Smooth muscle cell (in vitro differentiated cells): Measurements from ENCODE around the gene TARS2. TPM values are rescaled to one million over a fixed set of nuclear protein-coding genes. Genes with fewer than 3 reads are reported as not detected.

ENCODE experiments used
- DNase-seq: peaks from one replicate; lab custom pipeline; 2025; ENCODE audit not compliant: unreplicated experiment; lab: John Stamatoyannopoulos, UW
- H2AFZ ChIP-seq: fragments of 200-600 bp; sonication (generic); 2 replicates; pipeline ENCODE4 v1.6.0; 2016; ENCODE audit warnings: antibody characterized with exemption, low read depth, mild to moderate bottlenecking
- H3F3A ChIP-seq: fragments of 200-600 bp; sonication (generic); 2 replicates; pipeline ENCODE4 v1.6.0; 2017; ENCODE audit warnings: antibody characterized with exemption, low read depth
- H3K27ac ChIP-seq: fragments of 200-600 bp; sonication (generic); 2 replicates; pipeline ENCODE4 v1.5.1; 2016; ENCODE audit warnings: low read depth, mild to moderate bottlenecking
- H3K27me3 ChIP-seq: fragments of 200-600 bp; sonication (generic); 2 replicates; pipeline ENCODE4 v1.6.1; 2016; ENCODE audit warnings: low read depth, mild to moderate bottlenecking
- H3K36me3 ChIP-seq: fragments of 200-600 bp; sonication (generic); 2 replicates; pipeline ENCODE4 v1.5.1; 2016; ENCODE audit warnings: low read depth
- H3K4me1 ChIP-seq: fragments of 200-600 bp; sonication (generic); 2 replicates; pipeline ENCODE4 v1.5.1; 2016; ENCODE audit warnings: low read depth
- H3K4me2 ChIP-seq: fragments of 200-600 bp; sonication (generic); 2 replicates; pipeline ENCODE4 v1.6.0; 2016; ENCODE audit warnings: mild to moderate bottlenecking
- H3K4me3 ChIP-seq: fragments of 200-600 bp; sonication (generic); 2 replicates; pipeline ENCODE4 v1.5.1; 2016; ENCODE audit warnings: mild to moderate bottlenecking
- H3K79me2 ChIP-seq: fragments of 200-600 bp; sonication (generic); 2 replicates; pipeline ENCODE4 v1.6.0; 2016; ENCODE audit warnings: low read depth, mild to moderate bottlenecking
- H3K9ac ChIP-seq: fragments of 200-600 bp; sonication (generic); 2 replicates; pipeline ENCODE4 v1.6.0; 2016; ENCODE audit warnings: low read depth
- H3K9me3 ChIP-seq: fragments of 200-600 bp; sonication (generic); replicated peaks from 2 replicates; pipeline ENCODE4 v1.5.1; 2016; ENCODE audit warnings: low read depth
- H4K20me1 ChIP-seq: fragments of 200-600 bp; sonication (generic); 2 replicates; pipeline ENCODE4 v1.6.0; 2016; ENCODE audit warnings: low read depth
- WGBS: methylation state at CpG from one replicate; pipeline ENCODE4 v1.1.7; 2016; ENCODE audit warnings: low lambda C conversion rate; 5-methylcytosine and 5-hydroxymethylcytosine counted together
- polyA plus RNA-seq: library from polyadenylated mRNA; unstranded; fragments of >200 nt; fragmentation: Nextera tagmentation; extraction: Ambion mirVana; gene quantifications from 2 replicates; pipeline ENCODE4 v1.2.1, GENCODE V29; 2016
- total RNA-seq: library from RNA; depleted of rRNA; stranded (reverse); fragments of >200 nt; gene quantifications from 2 replicates; pipeline ENCODE4 v1.2.3, GENCODE V29; 2014
- TF ChIP-seq, protein P1 (sequence below): fragments of 200-600 bp; sonication (generic); IDR thresholded peaks from 2 replicates; pipeline ENCODE4 v1.5.1; 2017; ENCODE audit warnings: borderline replicate concordance, mild to moderate bottlenecking, antibody characterized with exemption; ENCODE audit not compliant: insufficient read depth, poor library complexity, severe bottlenecking

TARS2 gene
- total and polyA plus RNA-seq, 2 experiments from 2014 or later: 8.6 to 20.9 TPM

- Histone ChIP-seq H3K4me2 (no peak overlapping the region), H3F3A (peaks cover 29% of the 10 kb centered on the region), H2AFZ (no peak overlapping the region), H4K20me1 (no peaks in the 10 kb centered on the region), H3K9me3 (no peaks in the 10 kb centered on the region), H3K36me3 (no peaks in the 10 kb centered on the region), H3K79me2 (no peaks in the 10 kb centered on the region), H3K4me1 (peaks cover 7% of the 10 kb centered on the region), H3K9ac (no peak overlapping the region), H3K27ac (peak overlapping the region; percentile 51), H3K4me3 (no peak overlapping the region), H3K27me3 (no peaks in the 10 kb centered on the region)
- DNase-seq: no peak
- 89% methylated on average over 11 of the region's 11 CpGs for WGBS
- TF ChIP-seq, protein P1, sequence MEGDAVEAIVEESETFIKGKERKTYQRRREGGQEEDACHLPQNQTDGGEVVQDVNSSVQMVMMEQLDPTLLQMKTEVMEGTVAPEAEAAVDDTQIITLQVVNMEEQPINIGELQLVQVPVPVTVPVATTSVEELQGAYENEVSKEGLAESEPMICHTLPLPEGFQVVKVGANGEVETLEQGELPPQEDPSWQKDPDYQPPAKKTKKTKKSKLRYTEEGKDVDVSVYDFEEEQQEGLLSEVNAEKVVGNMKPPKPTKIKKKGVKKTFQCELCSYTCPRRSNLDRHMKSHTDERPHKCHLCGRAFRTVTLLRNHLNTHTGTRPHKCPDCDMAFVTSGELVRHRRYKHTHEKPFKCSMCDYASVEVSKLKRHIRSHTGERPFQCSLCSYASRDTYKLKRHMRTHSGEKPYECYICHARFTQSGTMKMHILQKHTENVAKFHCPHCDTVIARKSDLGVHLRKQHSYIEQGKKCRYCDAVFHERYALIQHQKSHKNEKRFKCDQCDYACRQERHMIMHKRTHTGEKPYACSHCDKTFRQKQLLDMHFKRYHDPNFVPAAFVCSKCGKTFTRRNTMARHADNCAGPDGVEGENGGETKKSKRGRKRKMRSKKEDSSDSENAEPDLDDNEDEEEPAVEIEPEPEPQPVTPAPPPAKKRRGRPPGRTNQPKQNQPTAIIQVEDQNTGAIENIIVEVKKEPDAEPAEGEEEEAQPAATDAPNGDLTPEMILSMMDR: no peak
Measured at GRCh38 chr1:150551051-150551783, 64.0 kb downstream of the TARS2 start.

DNA sequence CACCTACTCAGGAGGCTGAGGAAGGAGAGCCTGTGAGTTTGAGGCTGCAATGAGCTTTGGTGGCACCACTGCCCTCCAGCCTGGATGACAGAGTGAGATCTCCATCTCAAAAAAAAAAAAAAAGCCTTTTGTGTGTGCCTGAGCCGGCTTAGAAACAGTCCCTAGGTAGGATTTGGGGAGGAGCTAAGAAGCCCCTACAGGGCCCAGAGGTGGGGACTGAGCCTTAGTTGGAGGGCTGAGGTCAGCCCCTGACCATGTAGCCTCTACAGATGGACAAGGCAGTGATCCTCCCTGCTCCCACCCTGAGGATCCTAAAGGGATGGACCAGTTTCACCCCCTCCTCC lies 64.5 kb downstream of the TARS2 start:
- Histone ChIP-seq H3K4me2 (peak overlapping the region; percentile 8), H4K20me1 (no peaks in the 10 kb centered on the region), H3K4me1 (peaks cover 7% of the 10 kb centered on the region), H3K36me3 (no peaks in the 10 kb centered on the region), H3K79me2 (no peaks in the 10 kb centered on the region), H3K9ac (no peak overlapping the region), H3K27ac (peak overlapping the region; percentile 51), H3F3A (peaks cover 29% of the 10 kb centered on the region), H2AFZ (no peak overlapping the region), H3K4me3 (no peak overlapping the region), H3K27me3 (no peaks in the 10 kb centered on the region), H3K9me3 (no peaks in the 10 kb centered on the region)
- TF ChIP-seq, protein P1: no peak
- 20% methylated on average over 1 of the region's 1 CpG for WGBS
- no peak for DNase-seq

DNA sequence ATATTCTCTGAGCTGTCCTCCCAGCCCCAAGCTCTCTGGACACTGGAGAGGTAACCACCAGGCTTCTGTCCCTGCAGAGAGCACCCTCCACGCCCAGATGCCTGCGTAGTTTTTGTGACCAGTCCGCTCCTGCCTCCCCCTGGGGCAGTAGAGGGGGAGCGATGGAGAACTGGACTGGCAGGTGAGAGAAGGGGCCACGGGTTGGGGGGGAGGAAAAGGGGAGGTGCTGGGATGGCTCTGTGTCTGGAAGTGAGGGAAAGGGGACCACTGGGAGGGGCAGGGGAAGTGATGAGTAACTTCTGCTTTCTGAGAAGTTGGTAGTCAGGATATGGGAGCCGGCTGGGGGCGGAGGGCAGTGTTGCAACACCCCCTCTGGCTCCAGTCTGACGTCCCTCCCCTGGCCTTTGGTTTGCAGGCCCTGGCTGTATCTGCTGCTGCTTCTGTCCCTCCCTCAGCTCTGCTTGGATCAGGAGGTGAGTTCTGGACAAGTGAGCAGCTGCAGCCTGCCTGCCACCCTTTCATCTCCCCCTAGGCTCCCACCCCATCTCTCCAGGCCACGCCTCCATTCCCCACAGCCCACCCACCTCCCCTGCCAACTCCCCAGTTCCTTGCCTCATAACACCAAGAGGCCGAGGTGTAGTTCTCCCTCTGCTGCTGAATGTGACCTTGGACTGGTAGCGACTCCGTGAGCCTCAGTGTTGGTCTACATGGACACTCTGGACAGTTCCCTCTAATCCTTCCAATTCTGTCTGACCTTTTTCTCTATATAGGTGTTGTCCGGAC lies 65.1 kb downstream of the TARS2 start:
- H2AFZ ChIP-seq: no peak overlapping the region
- H3K27me3 ChIP-seq: no peaks in the 10 kb centered on the region
- no peak overlapping the region for H3K4me3 ChIP-seq
- TF ChIP-seq, protein P1: no peak
- no peaks in the 10 kb centered on the region for H3K36me3 ChIP-seq
- no peak overlapping the region for H3K9ac ChIP-seq
- no peaks in the 10 kb centered on the region for H3K9me3 ChIP-seq
- peak overlapping the region; percentile 78 for H3K4me2 ChIP-seq
- H4K20me1 ChIP-seq: no peaks in the 10 kb centered on the region
- 49% methylated on average over 11 of the region's 13 CpGs for WGBS
- peaks cover 7% of the 10 kb centered on the region for H3K4me1 ChIP-seq
- H3K27ac ChIP-seq: peak overlapping the region; percentile 83
- DNase-seq: peak; percentile 33
- H3F3A ChIP-seq: peaks cover 29% of the 10 kb centered on the region
- H3K79me2 ChIP-seq: no peaks in the 10 kb centered on the region

- H3K9ac ChIP-seq: no peak overlapping the region
- H3K4me1 ChIP-seq: peaks cover 7% of the 10 kb centered on the region
- no peaks in the 10 kb centered on the region for H3K27me3 ChIP-seq
- no peak for DNase-seq
- no peaks in the 10 kb centered on the region for H3K9me3 ChIP-seq
- no peaks in the 10 kb centered on the region for H3K36me3 ChIP-seq
- no peak overlapping the region for H3K4me3 ChIP-seq
- no peaks in the 10 kb centered on the region for H3K79me2 ChIP-seq
- 95% methylated on average over 10 of the region's 12 CpGs for WGBS
- H4K20me1 ChIP-seq: no peaks in the 10 kb centered on the region
- TF ChIP-seq, protein P1: no peak
- H3K27ac ChIP-seq: peak overlapping the region; percentile 83
- no peak overlapping the region for H2AFZ ChIP-seq
- peaks cover 29% of the 10 kb centered on the region for H3F3A ChIP-seq
- H3K4me2 ChIP-seq: peak overlapping the region; percentile 78
Measured at GRCh38 chr1:150552911-150553289, 65.7 kb downstream of the TARS2 start.
